ENCODE measurements around the gene GLIPR2. TPM values are rescaled to one million over a fixed set of nuclear protein-coding genes. Genes with fewer than 3 reads are reported as not detected.

The GLIPR2 gene
- total and polyA plus RNA-seq, 2 of the 4 experiments (the other 2 are of a cell fraction) = 35.8 to 43.3 TPM

DNA sequence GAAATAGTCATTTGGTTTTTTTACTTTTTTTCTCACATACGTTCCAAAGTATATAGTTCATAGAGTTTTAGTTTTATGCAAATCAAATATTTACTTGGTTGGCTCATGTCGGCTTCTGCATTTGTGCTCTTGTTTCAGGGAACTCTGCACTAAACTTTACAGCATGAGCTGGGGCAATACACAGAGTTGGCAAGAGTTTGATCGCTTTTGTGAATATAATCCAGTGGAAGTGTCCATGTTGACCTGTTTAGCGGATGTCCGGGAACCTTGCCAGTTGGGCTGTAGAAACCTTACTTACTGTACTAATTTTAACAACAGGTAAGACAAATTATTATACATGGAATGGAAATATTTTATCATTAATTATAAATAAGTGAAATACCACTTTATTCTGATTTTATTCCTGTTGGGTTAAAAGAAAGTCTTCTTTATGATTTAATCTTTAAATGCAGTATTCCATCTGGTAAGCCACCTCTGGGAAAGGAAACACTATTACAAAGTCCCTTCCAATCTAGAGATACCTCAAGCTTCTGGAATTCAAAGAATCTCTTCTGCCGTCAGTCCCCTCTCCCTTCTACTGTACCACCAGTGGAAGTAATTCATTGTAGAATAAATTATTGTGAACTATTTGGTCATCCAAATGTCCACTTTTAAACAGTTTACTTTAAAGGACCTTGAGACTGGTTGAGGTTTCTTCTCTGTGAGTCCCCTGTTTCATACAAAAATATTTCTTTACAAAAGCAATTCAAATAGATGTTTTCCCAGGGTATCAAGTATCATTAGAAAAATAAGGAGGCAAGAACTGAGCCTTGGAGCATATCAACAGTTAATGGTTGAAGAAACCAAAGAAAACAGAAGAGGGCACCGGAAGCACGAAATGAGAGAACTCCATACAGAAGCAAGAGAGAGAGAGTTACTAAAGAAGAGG, 45.2 kb upstream of the GLIPR2 start:
- peak overlapping the region; percentile 100 for H3K27ac ChIP-seq (ENCODE audit: insufficient read depth, low read length)
- H3K14ac ChIP-seq (replicated peaks; ENCODE audit: low read depth, low read length) = peak overlapping the region; percentile 98
- peaks cover 7% of the 10 kb centered on the region; the same call in 1 of the 2 replicates for H3K9me1 ChIP-seq (ENCODE audit: insufficient read depth, low read length)
- H3K79me1 ChIP-seq (ENCODE audit: low read depth in 1 of 2, low read length in 2 of 2) = peaks cover 17 to 19% of the 10 kb centered on the region in 2 experiments; a peak in 3 of 4 replicates
- H3K9me3 ChIP-seq (ENCODE audit: control insufficient read depth, insufficient read depth, low read length) = 0 out of 2 replicates have a peak, but pooled peaks cover 2% of the 10 kb centered on the region
- in situ Hi-C loops (cut with MboI; ENCODE audit: low sequenced_read_pairs) (no loop called here), intact Hi-C loops (cut with micrococcal nuclease) (loop anchor here (1.0 kb wide), 1 partner anchor 11 kb away; no protein-coding TSS in a partner anchor), dilution Hi-C loops (cut with HindIII; ENCODE audit: low sequenced_read_pairs, unreplicated experiment) (no loop called here)
- peak overlapping the region; percentile 95 for H3K4ac ChIP-seq (ENCODE audit: low read depth, low read length)
- no peaks in the 10 kb centered on the region; the same call in 1 of the 2 replicates for H4K20me1 ChIP-seq (ENCODE audit: insufficient read depth, low read length)
- H2BK5ac ChIP-seq (ENCODE audit: low read depth, low read length, poor library complexity, severe bottlenecking) = peak overlapping the region; percentile 100
- H3K4me3 ChIP-seq (ENCODE audit: insufficient read depth, low read depth, low read length) = no peak overlapping the region
- ChIA-PET POLR2A (ENCODE audit: unreplicated experiment) (no interaction called here), CTCF (interaction anchor here (1.1 to 1.5 kb wide), 2 partner anchors 9 to 83 kb away, joined by 3 to 5 read pairs; no protein-coding TSS in a partner anchor)
- H2AK5ac ChIP-seq (ENCODE audit: low read depth, low read length) = peak overlapping the region; percentile 94
- peak overlapping the region; percentile 99 for H3K56ac ChIP-seq (ENCODE audit: extremely low read depth, insufficient read depth, low read length)
- peak overlapping the region; percentile 100 for H3K18ac ChIP-seq (ENCODE audit: low read depth, low read length)
- peak overlapping the region; percentile 91 for H2AK9ac ChIP-seq (replicated peaks; ENCODE audit: low read depth, low read length, poor library complexity)
- no CpG with 5 or more reads among the region's 8 CpGs for WGBS, 2 experiments (ENCODE audit: extremely low coverage in 2 of 2, insufficient read length in 1 of 2)
- ATAC-seq (ENCODE audit: low read depth) = peak; percentile 89
- peak; percentile 31; the same call in 1 of the 2 replicates for TF ChIP-seq POLR2A (IDR thresholded peaks at IDR 0.05; ENCODE audit: low read depth, low read length)
- peak; percentile 49 for TF ChIP-seq RAD21 (IDR thresholded peaks at IDR 0.05; ENCODE audit: low read length)
- no peak for TF ChIP-seq USF2 (IDR thresholded peaks at IDR 0.05; ENCODE audit: low read depth, low read length)
- no peak for TF ChIP-seq FOS (IDR thresholded peaks at IDR 0.05; ENCODE audit: low read depth, low read length)
- no peak for TF ChIP-seq MXI1 (IDR thresholded peaks at IDR 0.05; ENCODE audit: borderline replicate concordance, low read depth, low read length)
- TF ChIP-seq CTCF (conservative IDR thresholded peaks at IDR 0.05; ENCODE audit: low read depth, low read length) = peak; percentile 30; the same call in 1 of the 2 replicates
- no peak for TF ChIP-seq RFX5 (IDR thresholded peaks at IDR 0.05; ENCODE audit: low read depth, low read length)
- TF ChIP-seq CHD1 (IDR thresholded peaks at IDR 0.05; ENCODE audit: low read depth, low read length) = no peak
- peak overlapping the region; percentile 85 for H3K9ac ChIP-seq (ENCODE audit: low read depth, low read length)
- peak overlapping the region; percentile 96 for H4K91ac ChIP-seq (ENCODE audit: insufficient read depth, low read depth, low read length)
- no peaks in the 10 kb centered on the region for H3K27me3 ChIP-seq (ENCODE audit: control insufficient read depth, insufficient read depth, low read length)
- peak overlapping the region; percentile 98 for H2BK120ac ChIP-seq (ENCODE audit: low read depth, low read length)
- peak overlapping the region; percentile 87 to 94 for H4K8ac ChIP-seq (ENCODE audit: low read depth in 2 of 2, low read length in 2 of 2)
- peaks cover 10% of the 10 kb centered on the region for H3K36me3 ChIP-seq (ENCODE audit: control insufficient read depth, insufficient read depth, low read length)
- peak; percentile 96 for DNase-seq
- peak overlapping the region; percentile 99 for H3K23ac ChIP-seq (ENCODE audit: low read depth, low read length)
- peak overlapping the region; percentile 98 for H4K5ac ChIP-seq (ENCODE audit: low read depth, low read length)
- H2AFZ ChIP-seq (replicated peaks; ENCODE audit: low read length, poor library complexity) = no peak overlapping the region
- H2BK20ac ChIP-seq (ENCODE audit: low read depth, low read length) = peak overlapping the region; percentile 98
- peaks cover 21% of the 10 kb centered on the region for H3K4me1 ChIP-seq (ENCODE audit: control insufficient read depth, insufficient read depth, low read length)
- peak overlapping the region; percentile 82 for H3K4me2 ChIP-seq (ENCODE audit: low read depth, low read length)
- no TSS peak for BruUV-seq (replicated peaks)
- peak overlapping the region; percentile 91; the same call in 1 of the 3 replicates for H2BK15ac ChIP-seq (ENCODE audit: low read depth, low read length)
